Endothelial cell of umbilical vein (primary cell): ENCODE measurements around the gene CTF1.

Experiments used
- FOS ChIP-seq: IDR thresholded peaks from 2 replicates; pipeline ENCODE4 v1.6.1; 2011; ENCODE audit warnings: mild to moderate bottlenecking, low read length, moderate library complexity, borderline replicate concordance; ENCODE audit not compliant: insufficient read depth
- POLR2AphosphoS5 ChIP-seq: IDR thresholded peaks from 2 replicates; pipeline ENCODE4 v1.6.1; 2012; ENCODE audit warnings: low read depth, mild to moderate bottlenecking, control low read depth, low read length, moderate library complexity; ENCODE audit not compliant: insufficient read depth
- TF ChIP-seq, protein P1 (sequence below), 2 donors: IDR thresholded peaks; 1 replicate in 1 of 2; 2 replicates in 1 of 2; pipeline ENCODE4 v1.5.1; 2011; ENCODE audit warnings: low read length in 2 of 2, mild to moderate bottlenecking in 2 of 2, moderate library complexity in 2 of 2, control low read depth in 1 of 2, inconsistent platforms in 1 of 2, low read depth in 1 of 2; ENCODE audit not compliant: insufficient read depth in 1 of 2; ENCODE audit errors: extremely low read depth in 1 of 2

DNA sequence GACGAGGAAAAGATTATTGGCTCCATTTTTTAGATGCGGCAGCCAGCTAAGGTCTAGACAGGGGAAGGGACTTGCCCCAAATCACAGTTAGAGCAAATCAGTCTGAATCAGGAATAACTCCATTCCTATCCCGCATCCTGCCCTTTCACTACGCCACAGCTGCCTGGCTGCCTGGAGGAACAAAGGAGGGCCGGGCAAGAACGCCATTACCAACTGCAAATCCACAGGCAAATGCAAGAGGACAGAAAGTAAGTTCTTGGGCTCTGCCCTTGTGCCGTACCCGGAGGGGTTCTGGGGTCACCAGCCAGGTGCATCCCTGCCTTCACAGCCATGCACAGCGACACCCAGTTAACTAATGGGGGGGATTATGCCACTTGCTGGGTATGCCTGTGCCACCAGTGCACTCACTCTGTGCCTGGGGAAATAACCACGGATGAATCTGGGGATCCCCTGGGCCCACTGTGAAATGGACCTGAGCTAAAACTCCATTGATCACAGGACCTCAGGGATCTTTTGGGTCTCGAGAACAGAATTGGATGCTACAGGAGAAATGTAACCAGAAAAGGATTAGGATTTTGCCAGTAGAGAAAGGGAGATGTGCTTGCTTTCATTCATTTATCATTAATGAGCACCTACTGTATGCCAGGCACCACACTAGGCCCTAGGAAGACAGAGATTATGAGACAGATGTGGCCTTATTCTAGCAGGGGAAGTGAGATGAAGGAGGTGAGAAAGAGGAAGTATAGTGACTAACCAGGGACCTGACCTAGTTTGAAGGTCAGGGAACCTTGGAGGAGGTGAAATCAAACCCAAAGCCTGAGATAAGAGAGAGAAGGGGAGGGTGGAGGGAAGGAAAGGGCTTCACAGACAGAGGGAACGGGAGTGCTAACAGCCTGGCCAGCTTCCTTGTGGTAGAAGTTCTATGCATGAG lies 20.3 kb upstream of the CTF1 start:
- TF ChIP-seq, protein P1, sequence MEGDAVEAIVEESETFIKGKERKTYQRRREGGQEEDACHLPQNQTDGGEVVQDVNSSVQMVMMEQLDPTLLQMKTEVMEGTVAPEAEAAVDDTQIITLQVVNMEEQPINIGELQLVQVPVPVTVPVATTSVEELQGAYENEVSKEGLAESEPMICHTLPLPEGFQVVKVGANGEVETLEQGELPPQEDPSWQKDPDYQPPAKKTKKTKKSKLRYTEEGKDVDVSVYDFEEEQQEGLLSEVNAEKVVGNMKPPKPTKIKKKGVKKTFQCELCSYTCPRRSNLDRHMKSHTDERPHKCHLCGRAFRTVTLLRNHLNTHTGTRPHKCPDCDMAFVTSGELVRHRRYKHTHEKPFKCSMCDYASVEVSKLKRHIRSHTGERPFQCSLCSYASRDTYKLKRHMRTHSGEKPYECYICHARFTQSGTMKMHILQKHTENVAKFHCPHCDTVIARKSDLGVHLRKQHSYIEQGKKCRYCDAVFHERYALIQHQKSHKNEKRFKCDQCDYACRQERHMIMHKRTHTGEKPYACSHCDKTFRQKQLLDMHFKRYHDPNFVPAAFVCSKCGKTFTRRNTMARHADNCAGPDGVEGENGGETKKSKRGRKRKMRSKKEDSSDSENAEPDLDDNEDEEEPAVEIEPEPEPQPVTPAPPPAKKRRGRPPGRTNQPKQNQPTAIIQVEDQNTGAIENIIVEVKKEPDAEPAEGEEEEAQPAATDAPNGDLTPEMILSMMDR (IDR thresholded peaks at IDR 0.05; ENCODE audit: extremely low read depth in 1 of 2, insufficient read depth in 1 of 2, low read depth in 1 of 2, low read length in 2 of 2): no peak
- TF ChIP-seq FOS: no peak
- no peak for TF ChIP-seq POLR2AphosphoS5
